VCaP (cell line): ENCODE measurements around the gene BNIP1.
"Not testable (repeated sequence)": the region's sequence is repeated elsewhere in the genome, so short reads cannot be mapped to it uniquely, and the experiment has no call there.

Experiments used
- H3K27ac ChIP-seq: fragments of 450-650 bp; 2 replicates; pipeline ENCODE4 v1.5.1; 2017
- TF ChIP-seq, protein P1 (sequence below): fragments of 450-650 bp; conservative IDR thresholded peaks from 2 replicates; pipeline ENCODE4 v1.5.1; 2017; ENCODE audit warnings: mild to moderate bottlenecking, moderate library complexity

Gene BNIP1

DNA sequence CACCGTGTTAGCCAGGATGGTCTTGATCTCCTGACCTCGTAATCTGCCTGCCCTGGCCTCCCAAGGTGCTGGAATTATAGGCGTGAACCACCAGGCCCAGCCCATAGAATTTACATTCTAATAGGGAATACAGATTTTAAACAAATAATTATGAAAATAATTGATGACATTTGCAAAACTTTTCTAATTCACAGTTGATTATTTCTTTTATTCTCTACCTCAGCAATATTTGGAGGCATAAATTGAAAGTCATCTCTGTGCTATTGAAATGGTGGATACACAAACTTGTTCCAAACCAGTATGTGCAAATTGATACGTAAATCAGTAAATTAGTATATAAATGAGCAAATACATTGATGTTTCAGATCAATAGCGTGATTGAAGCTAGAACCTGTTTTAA, 8.2 kb downstream of the BNIP1 start:
- H3K27ac ChIP-seq, result no peak overlapping the region
- TF ChIP-seq, protein P1, sequence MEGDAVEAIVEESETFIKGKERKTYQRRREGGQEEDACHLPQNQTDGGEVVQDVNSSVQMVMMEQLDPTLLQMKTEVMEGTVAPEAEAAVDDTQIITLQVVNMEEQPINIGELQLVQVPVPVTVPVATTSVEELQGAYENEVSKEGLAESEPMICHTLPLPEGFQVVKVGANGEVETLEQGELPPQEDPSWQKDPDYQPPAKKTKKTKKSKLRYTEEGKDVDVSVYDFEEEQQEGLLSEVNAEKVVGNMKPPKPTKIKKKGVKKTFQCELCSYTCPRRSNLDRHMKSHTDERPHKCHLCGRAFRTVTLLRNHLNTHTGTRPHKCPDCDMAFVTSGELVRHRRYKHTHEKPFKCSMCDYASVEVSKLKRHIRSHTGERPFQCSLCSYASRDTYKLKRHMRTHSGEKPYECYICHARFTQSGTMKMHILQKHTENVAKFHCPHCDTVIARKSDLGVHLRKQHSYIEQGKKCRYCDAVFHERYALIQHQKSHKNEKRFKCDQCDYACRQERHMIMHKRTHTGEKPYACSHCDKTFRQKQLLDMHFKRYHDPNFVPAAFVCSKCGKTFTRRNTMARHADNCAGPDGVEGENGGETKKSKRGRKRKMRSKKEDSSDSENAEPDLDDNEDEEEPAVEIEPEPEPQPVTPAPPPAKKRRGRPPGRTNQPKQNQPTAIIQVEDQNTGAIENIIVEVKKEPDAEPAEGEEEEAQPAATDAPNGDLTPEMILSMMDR, result no peak

DNA sequence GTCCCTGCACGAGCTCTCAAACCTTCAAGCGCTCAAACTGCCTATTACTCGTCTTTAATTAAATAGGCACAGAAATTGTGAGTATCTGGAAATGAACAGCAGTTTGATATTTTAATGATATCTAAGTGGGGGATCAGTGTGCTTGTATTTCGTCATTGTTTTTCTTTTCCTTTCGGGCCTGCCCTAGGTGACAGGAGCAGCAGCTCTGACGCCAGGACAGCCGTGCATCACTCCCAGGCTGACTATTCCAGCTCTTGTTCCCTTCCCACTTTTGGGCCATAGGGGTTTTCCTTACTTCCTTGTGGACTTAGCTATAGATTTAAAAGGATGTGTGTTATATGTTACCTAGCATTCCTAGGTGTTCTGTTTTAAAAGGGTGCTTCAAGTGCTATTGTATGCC, 9.5 kb downstream of the BNIP1 start:
- no peak overlapping the region for H3K27ac ChIP-seq
- TF ChIP-seq, protein P1, result no peak

DNA sequence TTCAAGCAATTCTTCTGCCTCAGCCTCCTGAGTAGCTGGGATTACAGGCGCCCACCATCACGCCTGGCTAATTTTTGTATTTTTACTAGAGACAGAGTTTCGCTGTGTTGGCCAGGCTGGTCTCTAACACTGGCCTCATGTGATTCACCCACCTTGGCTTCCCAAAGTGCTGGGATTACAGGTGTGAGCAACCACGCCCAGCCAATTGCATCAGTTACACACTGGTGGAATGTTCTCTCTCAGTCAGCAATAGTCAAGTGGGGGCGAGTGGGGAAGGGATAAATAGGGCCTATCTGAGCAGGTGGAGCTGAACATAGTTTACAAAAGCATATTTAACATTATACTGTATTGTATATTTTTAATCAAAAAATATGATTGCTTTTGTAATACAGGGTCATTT, 10.3 kb downstream of the BNIP1 start:
- not testable (repeated sequence) for H3K27ac ChIP-seq

DNA sequence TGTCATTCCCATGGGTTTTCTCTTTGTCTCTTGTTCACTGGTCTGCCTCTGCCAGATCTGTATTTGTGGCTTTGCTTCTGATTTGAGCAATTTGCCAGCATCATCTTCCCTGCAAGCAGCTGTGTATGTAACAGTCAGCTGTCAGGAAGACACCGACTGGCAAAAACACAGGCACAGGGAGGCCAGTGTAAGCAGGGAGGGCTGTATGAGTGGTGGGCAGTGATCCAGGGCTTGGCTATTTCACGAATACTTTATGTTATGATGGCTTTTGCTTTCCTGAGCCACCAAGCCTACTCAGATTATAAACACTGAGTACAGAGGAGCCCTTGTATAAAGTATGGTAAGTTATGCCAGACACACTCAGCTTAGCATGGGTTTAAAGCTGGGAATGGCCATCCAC, 11.6 kb downstream of the BNIP1 start:
- no peak overlapping the region for H3K27ac ChIP-seq
- TF ChIP-seq, protein P1, result no peak

DNA sequence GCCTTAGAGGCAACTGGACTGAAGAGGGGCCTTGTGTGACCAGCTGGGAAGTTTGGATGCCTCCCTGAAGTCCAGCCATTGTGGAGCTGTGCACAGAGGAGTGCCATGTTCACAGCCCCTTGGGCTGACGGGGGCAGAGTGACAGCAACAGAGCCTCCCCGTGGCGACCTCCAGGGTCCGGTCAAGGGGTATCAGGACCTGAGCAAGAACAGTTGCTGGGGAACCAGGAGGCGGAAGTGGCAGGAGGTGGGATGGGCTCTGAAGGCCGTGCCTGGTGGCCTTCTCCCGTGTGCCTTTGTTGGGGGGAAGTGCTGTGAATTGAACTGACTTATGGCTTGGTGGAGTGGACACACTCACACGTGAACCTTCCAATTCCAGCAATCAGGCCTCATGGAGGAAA, 14.0 kb downstream of the BNIP1 start:
- no peak overlapping the region for H3K27ac ChIP-seq
- TF ChIP-seq, protein P1, result no peak

DNA sequence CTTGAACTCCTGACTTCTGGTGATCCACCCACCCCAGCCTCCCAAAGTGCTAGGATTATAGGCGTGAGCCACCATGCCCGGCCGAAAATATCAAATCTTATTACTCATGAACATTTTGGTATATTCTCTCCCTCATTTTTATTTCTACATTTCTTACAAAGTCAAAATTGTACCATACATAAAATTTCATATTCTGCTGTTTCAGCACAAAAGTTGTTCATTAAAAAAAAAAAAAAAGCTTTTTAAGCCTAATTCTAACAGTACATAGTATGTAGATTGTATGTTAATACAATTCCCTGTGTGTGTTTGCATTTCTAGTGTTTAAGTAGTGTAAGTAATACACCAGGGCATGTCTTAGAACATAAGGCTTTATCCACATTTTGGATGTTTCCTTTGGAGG, 14.9 kb downstream of the BNIP1 start:
- TF ChIP-seq, protein P1, result no peak

DNA sequence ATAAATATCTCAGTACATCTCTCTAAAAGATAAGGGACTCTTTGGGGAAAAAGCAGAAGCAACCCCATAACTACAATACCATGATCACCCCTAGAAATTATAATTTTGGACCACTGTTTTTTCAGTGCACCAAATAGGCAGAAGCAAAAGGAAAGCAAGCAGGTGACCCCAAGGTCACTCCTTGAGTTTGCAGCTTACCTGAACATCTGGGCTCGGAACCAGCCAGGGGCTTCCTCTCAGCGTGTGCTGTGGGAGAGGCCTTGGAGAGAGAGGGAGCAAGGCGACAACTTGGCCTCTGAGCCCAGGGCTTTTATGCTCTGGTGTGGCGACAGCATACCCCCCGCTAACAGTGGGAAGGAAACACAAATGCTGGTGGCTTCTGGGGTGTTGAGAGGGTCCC, 16.8 kb downstream of the BNIP1 start:
- TF ChIP-seq, protein P1, result no peak
- no peak overlapping the region for H3K27ac ChIP-seq

More for the DNA sequence above, 14.9 kb downstream of the BNIP1 start:
- no peak overlapping the region for H3K27ac ChIP-seq

DNA sequence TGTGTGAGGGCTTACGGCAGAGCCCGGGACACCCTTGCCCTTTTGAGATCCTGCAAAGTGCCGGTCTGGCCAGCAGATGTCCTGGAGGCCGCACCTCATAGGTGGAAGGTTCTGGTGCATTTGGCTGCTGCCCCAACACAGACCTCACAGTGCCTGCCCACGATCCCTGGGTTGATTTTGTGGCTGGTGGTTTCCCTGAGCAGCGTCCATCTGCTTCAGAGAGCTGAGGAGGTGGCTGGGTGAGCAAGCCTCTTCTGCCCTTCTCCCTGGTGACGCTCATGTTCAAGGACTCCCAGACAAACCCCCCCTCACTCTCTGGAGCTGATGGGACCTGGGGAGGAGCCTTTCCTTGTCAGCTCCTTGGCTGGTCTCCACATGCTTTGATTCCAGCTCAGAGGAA, 18.9 kb downstream of the BNIP1 start:
- no peak overlapping the region for H3K27ac ChIP-seq
- TF ChIP-seq, protein P1, result no peak
